Endothelial cell of hepatic sinusoid (primary cell): ENCODE data around the gene BNIP1.
"Not testable (repeated sequence)": the region's sequence is repeated elsewhere in the genome, so short reads cannot be mapped to it uniquely, and the experiment has no call there.

ENCODE experiments used
- in situ Hi-C: cut with HindIII; loops from 2 replicates; pipeline ENCODE4 v1.10.0; 2017; ENCODE audit warnings: low sequenced_read_pairs

The BNIP1 gene

DNA sequence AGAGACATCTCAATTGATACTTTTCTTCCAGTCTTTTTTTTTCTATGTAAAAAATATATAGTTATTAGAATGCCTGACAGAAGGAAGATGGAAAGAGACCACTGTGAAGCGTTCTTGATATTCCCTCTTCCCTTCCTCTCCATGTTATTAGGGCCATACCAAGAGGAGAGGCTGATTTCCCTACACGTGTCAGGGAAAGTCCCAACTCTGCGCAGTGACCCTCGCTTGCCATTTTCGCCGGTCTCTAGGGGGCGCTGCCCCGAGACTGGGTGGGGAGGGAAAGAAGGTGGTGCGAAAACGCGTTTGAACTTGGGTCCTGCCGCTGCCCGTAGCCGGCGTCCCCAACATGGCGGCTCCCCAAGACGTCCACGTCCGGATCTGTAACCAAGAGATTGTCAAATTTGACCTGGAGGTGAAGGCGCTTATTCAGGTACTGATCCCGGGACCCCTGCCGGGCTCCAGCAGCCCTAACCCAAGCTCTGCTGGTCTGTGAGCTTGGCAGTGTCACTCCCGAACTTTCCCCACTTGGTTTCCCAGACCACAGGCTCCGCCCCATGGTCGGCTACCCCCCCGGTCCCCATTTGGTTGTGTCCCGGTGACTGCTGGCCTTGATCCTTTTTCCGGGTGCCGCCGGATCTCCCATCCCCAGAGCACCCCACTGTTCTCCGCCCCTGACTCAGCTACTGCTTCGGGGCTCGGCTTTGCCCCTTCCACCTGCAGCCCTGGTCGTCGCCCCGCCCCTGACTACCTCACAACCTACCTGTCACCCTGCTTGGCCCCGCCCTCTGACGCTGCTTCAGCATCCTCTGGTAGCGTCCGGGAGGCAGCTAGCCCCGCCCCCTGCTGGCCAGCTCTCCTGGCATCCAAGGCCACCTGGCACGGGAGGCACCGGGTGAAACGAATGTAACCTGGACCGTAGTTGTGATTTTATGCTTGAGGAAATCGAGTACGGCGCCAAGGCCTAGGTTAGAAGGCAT lies at the start of gene BNIP1:
BNIP1 (plus strand) TSS at position 332 of the 977 bp plus-strand sequence; CDS start at position 347, 15 bp downstream.
- in situ Hi-C loops = no loop called here

- in situ Hi-C loops = no loop called here
Measured at GRCh38 chr5:173098787-173099186, 45.5 kb upstream of the BNIP1 start.

GRCh38 chr5:173099461-173099860 lies 44.9 kb upstream of the BNIP1 start:
- in situ Hi-C loops = no loop called here

GRCh38 chr5:173101245-173101644 lies 43.1 kb upstream of the BNIP1 start:
- in situ Hi-C loops = no loop called here

- in situ Hi-C loops = no loop called here
Measured at GRCh38 chr5:173103411-173103810, 40.9 kb upstream of the BNIP1 start.

- in situ Hi-C loops = no loop called here
Measured at GRCh38 chr5:173108914-173109313, 35.4 kb upstream of the BNIP1 start.

- in situ Hi-C loops = no loop called here
Measured at GRCh38 chr5:173114536-173114935, 29.8 kb upstream of the BNIP1 start.

- in situ Hi-C loops = loop anchor here (5.0 kb wide), 1 partner anchor 57 kb away; no protein-coding TSS in a partner anchor
Measured at GRCh38 chr5:173119719-173120118, 24.6 kb upstream of the BNIP1 start.

GRCh38 chr5:173123416-173123815 lies 20.9 kb upstream of the BNIP1 start:
- in situ Hi-C loops = loop anchor here (5.0 kb wide), 1 partner anchor 61 kb away; no protein-coding TSS in a partner anchor

DNA sequence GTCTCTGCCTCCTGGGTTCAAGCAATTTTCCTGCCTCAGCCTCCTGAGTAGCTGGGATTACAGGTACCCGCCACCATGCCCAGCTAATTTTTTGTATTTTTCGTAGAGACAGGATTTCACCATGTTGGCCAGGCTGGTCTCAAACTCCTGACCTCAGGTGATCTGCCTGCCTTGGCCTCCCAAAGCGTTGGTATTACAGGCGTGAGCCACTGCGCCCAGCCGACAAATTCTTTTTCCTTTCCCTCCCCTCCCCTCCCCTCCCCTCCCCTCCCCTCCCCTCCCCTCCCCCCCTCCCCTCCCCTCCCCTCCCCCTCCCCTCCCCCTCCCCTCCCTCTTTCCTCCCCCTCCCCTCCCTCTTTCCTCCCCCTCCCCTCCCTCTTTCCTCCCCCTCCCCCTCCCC lies 12.2 kb upstream of the BNIP1 start:
- in situ Hi-C loops = not testable (repeated sequence)

DNA sequence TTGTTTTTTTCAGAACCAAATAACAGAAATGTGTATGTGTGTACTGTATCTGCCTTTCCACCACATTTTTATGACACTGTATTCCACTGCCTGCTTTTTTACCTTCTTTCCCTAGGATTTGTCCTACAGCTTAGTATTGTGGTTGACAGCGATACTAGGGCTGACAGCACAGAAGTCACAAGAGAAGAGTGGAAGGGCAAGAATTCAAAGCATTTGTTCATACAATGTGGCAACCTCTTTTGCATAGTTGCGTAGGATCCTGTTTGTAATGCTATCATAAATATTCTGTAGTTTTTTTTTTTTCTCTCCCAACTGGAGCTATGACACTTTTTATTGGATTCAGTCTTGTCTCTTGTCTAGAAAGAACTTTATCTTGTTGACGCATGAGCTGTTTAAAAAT lies 5.6 kb upstream of the BNIP1 start:
- in situ Hi-C loops = no loop called here

GRCh38 chr5:173139631-173140030 lies 4.7 kb upstream of the BNIP1 start:
- in situ Hi-C loops = no loop called here

DNA sequence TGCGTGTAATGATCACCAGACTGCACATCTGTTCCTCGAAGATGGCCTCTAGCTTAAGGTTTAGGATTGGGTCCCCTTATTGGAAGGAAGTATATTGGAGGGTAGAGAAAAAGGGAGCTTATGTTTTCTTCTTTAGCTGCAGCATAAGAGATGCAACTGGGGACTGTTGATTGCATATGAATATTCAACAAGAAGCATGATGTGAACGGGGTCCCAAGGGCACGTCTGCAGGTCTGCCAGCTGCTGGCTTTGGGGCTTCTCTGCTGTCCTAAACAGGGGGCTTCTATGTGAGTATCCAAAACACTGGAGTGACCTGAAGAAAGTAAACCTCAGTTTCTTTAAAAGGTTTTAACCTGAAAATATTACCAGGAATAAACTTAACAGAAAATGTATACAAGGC lies 3.6 kb upstream of the BNIP1 start:
- in situ Hi-C loops = no loop called here

DNA sequence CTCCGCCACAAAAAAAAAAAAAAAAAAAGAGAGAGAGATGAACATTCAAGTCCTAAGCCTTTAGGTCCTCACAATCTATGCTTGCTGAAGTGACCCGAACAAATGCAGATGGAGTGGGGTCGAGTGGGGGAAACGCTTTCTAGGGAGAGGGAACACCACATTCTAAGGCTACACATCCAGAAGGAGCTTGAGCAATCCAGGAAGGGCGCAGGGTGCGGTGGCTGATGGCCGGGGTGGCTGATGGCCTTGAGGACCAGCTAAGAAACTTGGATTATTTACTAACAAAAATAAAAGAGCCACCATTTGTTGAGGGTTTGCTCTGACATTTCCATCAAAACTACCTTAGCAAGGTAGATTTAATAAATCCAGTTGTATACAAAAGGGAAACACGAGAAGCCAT lies 764 bp upstream of the BNIP1 start:
- in situ Hi-C loops = no loop called here

- in situ Hi-C loops = no loop called here
Measured at GRCh38 chr5:173148354-173148753, 4.0 kb downstream of the BNIP1 start.

- in situ Hi-C loops = no loop called here
Measured at GRCh38 chr5:173152547-173152946, 8.2 kb downstream of the BNIP1 start.

DNA sequence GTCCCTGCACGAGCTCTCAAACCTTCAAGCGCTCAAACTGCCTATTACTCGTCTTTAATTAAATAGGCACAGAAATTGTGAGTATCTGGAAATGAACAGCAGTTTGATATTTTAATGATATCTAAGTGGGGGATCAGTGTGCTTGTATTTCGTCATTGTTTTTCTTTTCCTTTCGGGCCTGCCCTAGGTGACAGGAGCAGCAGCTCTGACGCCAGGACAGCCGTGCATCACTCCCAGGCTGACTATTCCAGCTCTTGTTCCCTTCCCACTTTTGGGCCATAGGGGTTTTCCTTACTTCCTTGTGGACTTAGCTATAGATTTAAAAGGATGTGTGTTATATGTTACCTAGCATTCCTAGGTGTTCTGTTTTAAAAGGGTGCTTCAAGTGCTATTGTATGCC lies 9.5 kb downstream of the BNIP1 start:
- in situ Hi-C loops = no loop called here

DNA sequence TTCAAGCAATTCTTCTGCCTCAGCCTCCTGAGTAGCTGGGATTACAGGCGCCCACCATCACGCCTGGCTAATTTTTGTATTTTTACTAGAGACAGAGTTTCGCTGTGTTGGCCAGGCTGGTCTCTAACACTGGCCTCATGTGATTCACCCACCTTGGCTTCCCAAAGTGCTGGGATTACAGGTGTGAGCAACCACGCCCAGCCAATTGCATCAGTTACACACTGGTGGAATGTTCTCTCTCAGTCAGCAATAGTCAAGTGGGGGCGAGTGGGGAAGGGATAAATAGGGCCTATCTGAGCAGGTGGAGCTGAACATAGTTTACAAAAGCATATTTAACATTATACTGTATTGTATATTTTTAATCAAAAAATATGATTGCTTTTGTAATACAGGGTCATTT lies 10.3 kb downstream of the BNIP1 start:
- in situ Hi-C loops = not testable (repeated sequence)

- in situ Hi-C loops = no loop called here
Measured at GRCh38 chr5:173155912-173156311, 11.6 kb downstream of the BNIP1 start.

DNA sequence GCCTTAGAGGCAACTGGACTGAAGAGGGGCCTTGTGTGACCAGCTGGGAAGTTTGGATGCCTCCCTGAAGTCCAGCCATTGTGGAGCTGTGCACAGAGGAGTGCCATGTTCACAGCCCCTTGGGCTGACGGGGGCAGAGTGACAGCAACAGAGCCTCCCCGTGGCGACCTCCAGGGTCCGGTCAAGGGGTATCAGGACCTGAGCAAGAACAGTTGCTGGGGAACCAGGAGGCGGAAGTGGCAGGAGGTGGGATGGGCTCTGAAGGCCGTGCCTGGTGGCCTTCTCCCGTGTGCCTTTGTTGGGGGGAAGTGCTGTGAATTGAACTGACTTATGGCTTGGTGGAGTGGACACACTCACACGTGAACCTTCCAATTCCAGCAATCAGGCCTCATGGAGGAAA lies 14.0 kb downstream of the BNIP1 start:
- in situ Hi-C loops = no loop called here

DNA sequence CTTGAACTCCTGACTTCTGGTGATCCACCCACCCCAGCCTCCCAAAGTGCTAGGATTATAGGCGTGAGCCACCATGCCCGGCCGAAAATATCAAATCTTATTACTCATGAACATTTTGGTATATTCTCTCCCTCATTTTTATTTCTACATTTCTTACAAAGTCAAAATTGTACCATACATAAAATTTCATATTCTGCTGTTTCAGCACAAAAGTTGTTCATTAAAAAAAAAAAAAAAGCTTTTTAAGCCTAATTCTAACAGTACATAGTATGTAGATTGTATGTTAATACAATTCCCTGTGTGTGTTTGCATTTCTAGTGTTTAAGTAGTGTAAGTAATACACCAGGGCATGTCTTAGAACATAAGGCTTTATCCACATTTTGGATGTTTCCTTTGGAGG lies 14.9 kb downstream of the BNIP1 start:
- in situ Hi-C loops = no loop called here

GRCh38 chr5:173161148-173161547 lies 16.8 kb downstream of the BNIP1 start:
- in situ Hi-C loops = loop anchor here (10.0 kb wide), 1 partner anchor 114 kb away; no protein-coding TSS in a partner anchor
